H9 (cell line): ENCODE measurements around the gene LNX2. TPM values are rescaled to one million over a fixed set of nuclear protein-coding genes. Genes with fewer than 3 reads are reported as not detected.
A peak's percentile ranks its signal among the peaks of the same experiment; 100 is the strongest.

Source experiments
- DNase-seq: peaks from one replicate; pipeline ENCODE4 v3.0.0-alpha.2; 2017
- H2AFZ ChIP-seq: one replicate; pipeline ENCODE4 v1.6.1; 2013; ENCODE audit warnings: mild to moderate bottlenecking, low read length, control low read depth, moderate library complexity
- H2AK5ac ChIP-seq: 2 replicates; pipeline ENCODE4 v1.6.1; 2013; ENCODE audit warnings: low read length, control low read depth, mixed read lengths; ENCODE audit not compliant: insufficient read length
- H2BK120ac ChIP-seq: one replicate; pipeline ENCODE4 v1.6.1; 2013; ENCODE audit warnings: low read depth, mild to moderate bottlenecking, low read length, control low read depth, inconsistent platforms; ENCODE audit not compliant: poor library complexity, severe bottlenecking
- H2BK12ac ChIP-seq: 2 replicates; pipeline ENCODE4 v1.6.1; 2013; ENCODE audit warnings: low read length, control low read depth, mixed read lengths, low read depth; ENCODE audit not compliant: insufficient read length
- H2BK15ac ChIP-seq: 2 replicates; pipeline ENCODE4 v1.6.1; 2013; ENCODE audit warnings: low read depth, low read length, control low read depth
- H2BK20ac ChIP-seq: one replicate; pipeline ENCODE4 v1.6.1; 2013; ENCODE audit warnings: low read depth, mild to moderate bottlenecking, low read length, control low read depth, inconsistent platforms; ENCODE audit not compliant: poor library complexity, severe bottlenecking
- H2BK5ac ChIP-seq: 2 replicates; pipeline ENCODE4 v1.6.1; 2013; ENCODE audit warnings: low read length, control low read depth, mixed read lengths; ENCODE audit not compliant: insufficient read length
- H3K14ac ChIP-seq: 2 replicates; pipeline ENCODE4 v1.6.1; 2013; ENCODE audit warnings: low read length, control low read depth; ENCODE audit not compliant: insufficient read depth
- H3K18ac ChIP-seq: 2 replicates; pipeline ENCODE4 v1.6.1; 2013; ENCODE audit warnings: low read depth, mild to moderate bottlenecking, mixed read lengths, low read length, control low read depth; ENCODE audit not compliant: insufficient read length
- H3K23ac ChIP-seq: 2 replicates; pipeline ENCODE4 v1.6.1; 2013; ENCODE audit warnings: low read length, control low read depth, mixed read lengths, low read depth; ENCODE audit not compliant: insufficient read length
- H3K23me2 ChIP-seq: 2 replicates; pipeline ENCODE4 v1.6.1; 2013; ENCODE audit warnings: low read depth, mild to moderate bottlenecking, mixed read lengths, low read length, control low read depth; ENCODE audit not compliant: insufficient read length, poor library complexity, severe bottlenecking
- H3K27ac ChIP-seq: 2 replicates; pipeline ENCODE4 v1.5.1; 2013; ENCODE audit warnings: low read length, control low read depth, mixed read lengths, low read depth; ENCODE audit not compliant: insufficient read length
- H3K27me3 ChIP-seq: 2 replicates; pipeline ENCODE4 v1.6.1; 2013; ENCODE audit warnings: low read length, control low read depth, inconsistent platforms; ENCODE audit not compliant: insufficient read depth
- H3K4ac ChIP-seq: 2 replicates; pipeline ENCODE4 v1.6.1; 2013; ENCODE audit warnings: low read depth, mild to moderate bottlenecking, control low read depth, inconsistent platforms, low read length, moderate library complexity
- H3K4me1 ChIP-seq: 2 replicates; pipeline ENCODE4 v1.6.1; 2013; ENCODE audit warnings: low read length, control low read depth, inconsistent platforms; ENCODE audit not compliant: insufficient read depth
- H3K4me2 ChIP-seq: 2 replicates; pipeline ENCODE4 v1.6.1; 2013; ENCODE audit warnings: low read length, control low read depth, mixed read lengths; ENCODE audit not compliant: insufficient read length, insufficient read depth
- H3K56ac ChIP-seq: 2 replicates; pipeline ENCODE4 v1.6.1; 2013; ENCODE audit warnings: low read depth, mild to moderate bottlenecking, mixed read lengths, low read length, control low read depth; ENCODE audit not compliant: insufficient read length
- H3K79me1 ChIP-seq: 2 replicates; pipeline ENCODE4 v1.6.1; 2013; ENCODE audit warnings: low read depth, mild to moderate bottlenecking, moderate library complexity, low read length, control low read depth, inconsistent platforms; ENCODE audit not compliant: insufficient read depth, poor library complexity, severe bottlenecking
- H3K79me2 ChIP-seq: 2 replicates; pipeline ENCODE4 v1.6.1; 2013; ENCODE audit warnings: low read length, control low read depth, inconsistent platforms; ENCODE audit not compliant: insufficient read depth
- H3K9ac ChIP-seq: 2 replicates; pipeline ENCODE4 v1.6.1; 2013; ENCODE audit warnings: low read length, control low read depth, mixed read lengths; ENCODE audit not compliant: insufficient read length; ENCODE audit errors: extremely low read depth
- H3K9me3 ChIP-seq: one replicate; pipeline ENCODE4 v1.6.1; 2013; ENCODE audit warnings: low read depth, low read length, inconsistent platforms; ENCODE audit not compliant: control insufficient read depth
- H3T11ph ChIP-seq: one replicate; pipeline ENCODE4 v1.6.1; 2013; ENCODE audit warnings: mild to moderate bottlenecking, low read length, control low read depth, inconsistent platforms
- H4K20me1 ChIP-seq: one replicate; pipeline ENCODE4 v1.6.1; 2013; ENCODE audit not compliant: control insufficient read depth, insufficient read length, insufficient read depth
- H4K5ac ChIP-seq: 2 replicates; pipeline ENCODE4 v1.6.1; 2013; ENCODE audit warnings: low read depth, mild to moderate bottlenecking, mixed read lengths, low read length, control low read depth; ENCODE audit not compliant: insufficient read length
- H4K8ac ChIP-seq: replicated peaks from 2 replicates; pipeline ENCODE4 v1.6.1; 2013; ENCODE audit warnings: low read length, control low read depth, mixed read lengths, low read depth; ENCODE audit not compliant: insufficient read length
- H4K91ac ChIP-seq: 2 replicates; pipeline ENCODE4 v1.6.1; 2013; ENCODE audit warnings: low read depth, mild to moderate bottlenecking, moderate library complexity, mixed read lengths, low read length, control low read depth; ENCODE audit not compliant: insufficient read length
- H3K27ac Mint-ChIP-seq, 3 experiments: 2 replicates in 2 of 3; 3 replicates in 1 of 3; pipeline ENCODE4 v1.8.0; 2020 to 2021; ENCODE audit warnings: mixed read lengths in 3 of 3, mild to moderate bottlenecking in 1 of 3, moderate library complexity in 1 of 3
- H3K27me3 Mint-ChIP-seq: 2 replicates; pipeline ENCODE4 v1.8.0; 2021; ENCODE audit warnings: low read depth, mild to moderate bottlenecking, moderate library complexity, mixed read lengths
- H3K36me3 Mint-ChIP-seq, 3 experiments: 2 replicates in 2 of 3; 3 replicates in 1 of 3; pipeline ENCODE4 v1.8.0; 2020 to 2021; ENCODE audit warnings: low read depth in 3 of 3, mixed read lengths in 3 of 3; ENCODE audit not compliant: insufficient read depth in 1 of 3
- H3K4me1 Mint-ChIP-seq, 2 experiments: 2 replicates each; pipeline ENCODE4 v1.8.0; 2020; ENCODE audit warnings: mixed read lengths in 2 of 2
- H3K4me3 Mint-ChIP-seq, 2 experiments: 2 replicates in 1 of 2; 3 replicates in 1 of 2; pipeline ENCODE4 v1.8.0; 2020 to 2021; ENCODE audit warnings: mild to moderate bottlenecking in 2 of 2, mixed read lengths in 2 of 2, moderate library complexity in 1 of 2
- H3K9me3 Mint-ChIP-seq, 2 experiments: 2 replicates in 1 of 2; 3 replicates in 1 of 2; pipeline ENCODE4 v1.8.0; 2020; ENCODE audit warnings: mild to moderate bottlenecking in 2 of 2, mixed read lengths in 2 of 2, moderate library complexity in 1 of 2
- WGBS: extraction: QIAGEN DNeasy Blood & Tissue Kit; methylation state at CpG from one replicate; pipeline ENCODE4 v1.1.7; 2013; ENCODE audit warnings: missing lambda C conversion rate, low lambda C conversion rate, mixed read lengths; ENCODE audit not compliant: insufficient read length; ENCODE audit errors: extremely low coverage; 5-methylcytosine and 5-hydroxymethylcytosine counted together
- total RNA-seq: library from RNA; stranded (reverse); gene quantifications from 2 replicates; pipeline ENCODE4 v1.2.1, GENCODE V29; 2021
- TF ChIP-seq, protein P1 (sequence below): fragments of 200-600 bp; sonication (generic); conservative IDR thresholded peaks from 3 replicates; pipeline ENCODE4 v1.8.0; 2021; ENCODE audit warnings: antibody characterized with exemption, mild to moderate bottlenecking

LNX2 gene
- total RNA-seq, 1 experiment from 2014 or later: 12.4 TPM

DNA sequence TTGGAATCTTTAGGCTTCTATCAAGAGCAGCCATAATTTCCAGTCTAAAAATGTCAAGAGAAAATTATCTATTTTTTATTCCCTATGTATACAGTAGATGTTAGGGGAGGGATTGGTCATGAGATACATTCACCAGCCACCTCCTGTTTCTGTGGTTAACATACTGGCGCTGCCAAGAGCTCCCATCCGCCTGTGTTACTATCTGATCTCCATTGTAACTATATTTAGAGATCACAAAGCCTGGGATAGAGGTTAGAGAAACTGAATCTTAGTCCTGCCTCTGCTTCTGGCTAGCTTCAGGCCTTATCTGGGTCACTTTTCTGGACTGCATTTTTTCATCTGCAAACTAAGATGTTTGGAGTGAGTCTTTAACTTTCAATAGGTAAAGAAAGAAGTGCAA is 47.6 kb upstream of the LNX2 start:
- H3K9me3 ChIP-seq: no peaks in the 10 kb centered on the region
- TF ChIP-seq, protein P1, sequence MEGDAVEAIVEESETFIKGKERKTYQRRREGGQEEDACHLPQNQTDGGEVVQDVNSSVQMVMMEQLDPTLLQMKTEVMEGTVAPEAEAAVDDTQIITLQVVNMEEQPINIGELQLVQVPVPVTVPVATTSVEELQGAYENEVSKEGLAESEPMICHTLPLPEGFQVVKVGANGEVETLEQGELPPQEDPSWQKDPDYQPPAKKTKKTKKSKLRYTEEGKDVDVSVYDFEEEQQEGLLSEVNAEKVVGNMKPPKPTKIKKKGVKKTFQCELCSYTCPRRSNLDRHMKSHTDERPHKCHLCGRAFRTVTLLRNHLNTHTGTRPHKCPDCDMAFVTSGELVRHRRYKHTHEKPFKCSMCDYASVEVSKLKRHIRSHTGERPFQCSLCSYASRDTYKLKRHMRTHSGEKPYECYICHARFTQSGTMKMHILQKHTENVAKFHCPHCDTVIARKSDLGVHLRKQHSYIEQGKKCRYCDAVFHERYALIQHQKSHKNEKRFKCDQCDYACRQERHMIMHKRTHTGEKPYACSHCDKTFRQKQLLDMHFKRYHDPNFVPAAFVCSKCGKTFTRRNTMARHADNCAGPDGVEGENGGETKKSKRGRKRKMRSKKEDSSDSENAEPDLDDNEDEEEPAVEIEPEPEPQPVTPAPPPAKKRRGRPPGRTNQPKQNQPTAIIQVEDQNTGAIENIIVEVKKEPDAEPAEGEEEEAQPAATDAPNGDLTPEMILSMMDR: no peak
- no peaks in the 10 kb centered on the region for H3K79me1 ChIP-seq
- H2AFZ ChIP-seq: no peak overlapping the region
- no peaks in the 10 kb centered on the region for H3K23me2 ChIP-seq
- no peak overlapping the region for H3K56ac ChIP-seq
- no peaks in the 10 kb centered on the region for H3K79me2 ChIP-seq
- H2AK5ac ChIP-seq: no peak overlapping the region
- no peak overlapping the region for H4K91ac ChIP-seq
- H4K20me1 ChIP-seq: no peaks in the 10 kb centered on the region
- H3K4ac ChIP-seq: no peak overlapping the region
- H2BK5ac ChIP-seq: no peak overlapping the region
- H2BK15ac ChIP-seq: no peak overlapping the region
- no peak overlapping the region for H4K8ac ChIP-seq
- H2BK12ac ChIP-seq: no peak overlapping the region
- Mint-ChIP-seq H3K27ac (peak overlapping the region in 1 of 3 experiments; percentile 44; a peak in 1 of 7 replicates), H3K4me3 (no peak overlapping the region), H3K36me3 (peaks cover 8 to 14% (median 10%) of the 10 kb centered on the region in 3 experiments; a peak in 6 of 7 replicates), H3K9me3 (peaks cover 2 to 5% of the 10 kb centered on the region in 2 experiments; a peak in 2 of 5 replicates), H3K27me3 (no peaks in the 10 kb centered on the region), H3K4me1 (peaks cover 8 to 14% of the 10 kb centered on the region in 2 experiments; a peak in 3 of 4 replicates)
- H3T11ph ChIP-seq: no peak overlapping the region
- H3K23ac ChIP-seq: no peak overlapping the region
- H3K14ac ChIP-seq: no peak overlapping the region
- H3K4me2 ChIP-seq: no peak overlapping the region
- H2BK20ac ChIP-seq: no peak overlapping the region
- no peak overlapping the region for H3K9ac ChIP-seq
- no peak overlapping the region for H2BK120ac ChIP-seq
- H3K18ac ChIP-seq: no peak overlapping the region
- no CpG with 5 or more reads among the region's 2 CpGs for WGBS
- DNase-seq: no peak
- H3K27me3 ChIP-seq: no peaks in the 10 kb centered on the region
- no peak overlapping the region for H3K27ac ChIP-seq
- H3K4me1 ChIP-seq: no peaks in the 10 kb centered on the region
- no peak overlapping the region for H4K5ac ChIP-seq
